DOHH2 (cell line): ENCODE data around the gene KRTAP6-3.

Source experiments
- H3F3A ChIP-seq: fragments of 200-600 bp; sonication (generic), shearing (Covaris generic); 2 replicates; pipeline ENCODE4 v1.6.0; 2016; ENCODE audit warnings: antibody characterized with exemption, mild to moderate bottlenecking; ENCODE audit not compliant: control insufficient read depth, insufficient read depth
- H3K27ac ChIP-seq: fragments of 200-600 bp; sonication (generic); 2 replicates; pipeline ENCODE4 v1.5.1; 2014; ENCODE audit warnings: low read depth, mild to moderate bottlenecking, low read length, moderate library complexity
- H3K27me3 ChIP-seq: fragments of 200-600 bp; sonication (generic); 2 replicates; pipeline ENCODE4 v1.6.1; 2014; ENCODE audit warnings: mild to moderate bottlenecking, low read length, mixed read lengths; ENCODE audit not compliant: control insufficient read depth
- H3K36me3 ChIP-seq: fragments of 200-600 bp; sonication (generic); 2 replicates; pipeline ENCODE4 v1.6.1; 2014; ENCODE audit warnings: mild to moderate bottlenecking, low read length, moderate library complexity, mixed read lengths; ENCODE audit not compliant: control insufficient read depth
- H3K4me1 ChIP-seq: fragments of 200-600 bp; sonication (generic); 2 replicates; pipeline ENCODE4 v1.6.1; 2014; ENCODE audit warnings: mild to moderate bottlenecking, low read length, mixed read lengths; ENCODE audit not compliant: control insufficient read depth
- H3K4me2 ChIP-seq: fragments of 200-600 bp; sonication (generic); 2 replicates; pipeline ENCODE4 v1.6.0; 2014; ENCODE audit warnings: mild to moderate bottlenecking, low read length, moderate library complexity
- H3K4me3 ChIP-seq: fragments of 200-600 bp; sonication (generic); 2 replicates; pipeline ENCODE4 v1.5.1; 2014; ENCODE audit warnings: mild to moderate bottlenecking, low read length, mixed read lengths
- H3K79me2 ChIP-seq: fragments of 200-600 bp; sonication (generic); 2 replicates; pipeline ENCODE4 v1.6.1; 2014; ENCODE audit warnings: mild to moderate bottlenecking, low read length, mixed read lengths; ENCODE audit not compliant: control insufficient read depth
- H3K9me2 ChIP-seq: fragments of 200-600 bp; sonication (generic); replicated peaks from 2 replicates; pipeline ENCODE4 v1.6.1; 2014; ENCODE audit warnings: mild to moderate bottlenecking, low read length, mixed read lengths; ENCODE audit not compliant: control insufficient read depth
- H3K9me3 ChIP-seq: fragments of 200-600 bp; sonication (generic); 2 replicates; pipeline ENCODE4 v1.6.1; 2014; ENCODE audit warnings: antibody characterized with exemption, low read length, mixed read lengths; ENCODE audit not compliant: control insufficient read depth, insufficient read depth
- H4K20me1 ChIP-seq: fragments of 200-600 bp; sonication (generic); 2 replicates; pipeline ENCODE4 v1.6.0; 2014; ENCODE audit warnings: low read depth, mild to moderate bottlenecking, antibody characterized with exemption, low read length, moderate library complexity; ENCODE audit not compliant: control insufficient read depth, insufficient read depth
- CTCF ChIP-seq: fragments of 200-600 bp; sonication (generic); IDR thresholded peaks from one replicate; pipeline ENCODE4 v1.5.1; 2014; ENCODE audit warnings: antibody characterized with exemption, mild to moderate bottlenecking, low read depth, low read length; ENCODE audit not compliant: poor library complexity, severe bottlenecking
- EZH2phosphoT487 ChIP-seq: fragments of 200-600 bp; sonication (generic); IDR thresholded peaks from 2 replicates; pipeline ENCODE4 v1.6.1; 2017; ENCODE audit warnings: borderline replicate concordance, mild to moderate bottlenecking, antibody characterized with exemption, low read length, moderate library complexity, mixed read lengths

Gene KRTAP6-3

GRCh38 chr21:30605968-30606367, 13.7 kb downstream of the KRTAP6-3 start:
- Histone ChIP-seq H3K9me3 (no peaks in the 10 kb centered on the region), H3F3A (no peaks in the 10 kb centered on the region)

GRCh38 chr21:30612132-30612531, 19.9 kb downstream of the KRTAP6-3 start:
- Histone ChIP-seq H4K20me1 (no peaks in the 10 kb centered on the region), H3K4me2 (no peak overlapping the region), H3K27ac (no peak overlapping the region), H3F3A (no peaks in the 10 kb centered on the region), H3K36me3 (no peaks in the 10 kb centered on the region), H3K27me3 (no peaks in the 10 kb centered on the region), H3K4me1 (no peaks in the 10 kb centered on the region), H3K79me2 (no peaks in the 10 kb centered on the region), H3K9me2 (no peaks in the 10 kb centered on the region), H3K9me3 (peaks cover 6% of the 10 kb centered on the region; the same call in 1 of the 2 replicates), H3K4me3 (no peak overlapping the region)
- TF ChIP-seq EZH2phosphoT487 (no peak), CTCF (no peak)

More at GRCh38 chr21:30605968-30606367, 13.7 kb downstream of the KRTAP6-3 start:
- Histone ChIP-seq H3K36me3 (no peaks in the 10 kb centered on the region), H3K27me3 (no peaks in the 10 kb centered on the region), H3K4me3 (no peak overlapping the region), H3K79me2 (no peaks in the 10 kb centered on the region), H3K27ac (no peak overlapping the region), H3K4me2 (no peak overlapping the region), H4K20me1 (no peaks in the 10 kb centered on the region), H3K9me2 (no peaks in the 10 kb centered on the region), H3K4me1 (no peaks in the 10 kb centered on the region)
- TF ChIP-seq CTCF (no peak), EZH2phosphoT487 (no peak)

GRCh38 chr21:30613836-30614235, 21.6 kb downstream of the KRTAP6-3 start, which contains the start of gene KRTAP6-1:
Gene KRTAP6-1, minus strand, starts transcription at chr21:30613930. Its CDS starts 26 bp downstream, at chr21:30613904.
- Histone ChIP-seq H3K4me1 (no peaks in the 10 kb centered on the region), H3F3A (no peaks in the 10 kb centered on the region), H4K20me1 (no peaks in the 10 kb centered on the region), H3K9me3 (peaks cover 6% of the 10 kb centered on the region; the same call in 1 of the 2 replicates), H3K9me2 (no peaks in the 10 kb centered on the region), H3K4me2 (no peak within 1 kb of the TSS), H3K79me2 (no peaks in the 10 kb centered on the region), H3K4me3 (no peak within 1 kb of the TSS), H3K27me3 (no peaks in the 10 kb centered on the region), H3K27ac (no peak within 1 kb of the TSS), H3K36me3 (no peaks in the 10 kb centered on the region)
- TF ChIP-seq EZH2phosphoT487 (no peak), CTCF (no peak)
